Measurements from ENCODE around the gene TMEM231. TPM values are rescaled to one million over a fixed set of nuclear protein-coding genes. Genes with fewer than 3 reads are reported as not detected.
A peak's percentile ranks its signal among the peaks of the same experiment; 100 is the strongest.

Gene TMEM231
- total and polyA plus RNA-seq, 8 donors = 8.2 to 25.8 (median 22.6) TPM

- H3K4me3 ChIP-seq = no peak overlapping the region
- H3K9me3 ChIP-seq = no peaks in the 10 kb centered on the region
- ATAC-seq = no peak
- H3K27me3 ChIP-seq = peaks cover 0 to 19% of the 10 kb centered on the region in 2 donors
- no peaks in the 10 kb centered on the region for H3K36me3 ChIP-seq
- no peak for TF ChIP-seq CTCF (IDR thresholded peaks at IDR 0.05)
- DNase-seq = no peak
- H3K27ac ChIP-seq = no peak overlapping the region
- intact Hi-C loops (cut with DNase I) = no loop called here
- peaks cover 0 to 19% of the 10 kb centered on the region in 2 donors for H3K4me1 ChIP-seq
These were observed 3.7 kb upstream of the TMEM231 start for GRCh38 chr16:75559564-75560372.

- Histone ChIP-seq H3K9me3 (no peaks in the 10 kb centered on the region), H3K4me1 (peaks cover 0 to 19% of the 10 kb centered on the region in 2 donors), H3K36me3 (no peaks in the 10 kb centered on the region), H3K4me3 (no peak overlapping the region), H3K27ac (no peak overlapping the region), H3K27me3 (peaks cover 0 to 19% of the 10 kb centered on the region in 2 donors)
- intact Hi-C loops (cut with DNase I) = no loop called here
- no peak for TF ChIP-seq CTCF (IDR thresholded peaks at IDR 0.05)
- DNase-seq (peak in 1 of 4 donors; percentile 40), ATAC-seq (no peak)
These were observed 2.9 kb upstream of the TMEM231 start for GRCh38 chr16:75558846-75559401.

DNA sequence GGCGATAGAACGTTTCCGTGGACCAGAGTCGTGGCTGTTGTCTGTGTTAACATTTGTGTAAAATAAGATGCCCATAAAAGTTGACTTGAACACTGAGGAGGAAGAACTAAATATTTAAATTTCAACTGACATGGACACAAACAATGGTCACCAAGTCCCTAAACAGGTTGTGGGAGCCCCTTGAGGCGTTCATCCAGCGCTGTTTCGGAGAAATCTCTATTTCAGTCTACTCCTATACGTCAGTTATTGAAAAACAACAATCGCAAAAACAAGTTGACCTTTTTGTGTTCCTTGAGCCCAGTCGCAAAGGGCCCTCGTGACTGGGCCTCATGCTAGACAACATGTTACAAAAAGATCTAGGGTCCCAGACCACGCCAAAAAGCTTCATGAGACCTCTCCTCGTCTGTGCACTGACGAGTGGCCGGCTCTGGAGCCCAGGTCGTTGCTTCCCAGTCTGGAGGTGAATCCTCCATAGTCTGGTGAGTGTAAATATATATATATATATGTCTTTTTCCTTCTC lies 439 bp upstream of the TMEM231 start:
- no peak for DNase-seq
- TF ChIP-seq CTCF (IDR thresholded peaks at IDR 0.05) = no peak
- H3K9me3 ChIP-seq = no peaks in the 10 kb centered on the region
- peak overlapping the region; percentile 77 to 78 for H3K27ac ChIP-seq
- H3K27me3 ChIP-seq = peaks cover 0 to 6% of the 10 kb centered on the region in 2 donors
- peak overlapping the region; percentile 86 to 92 for H3K4me3 ChIP-seq
- no peaks in the 10 kb centered on the region for H3K36me3 ChIP-seq
- ATAC-seq = no peak
- peaks cover 0 to 19% of the 10 kb centered on the region in 2 donors for H3K4me1 ChIP-seq
- intact Hi-C loops (cut with DNase I) = no loop called here

GRCh38 chr16:75555213-75555706 lies 792 bp downstream of the TMEM231 start:
- peak overlapping the region; percentile 86 to 92 for H3K4me3 ChIP-seq
- peak overlapping the region; percentile 77 to 78 for H3K27ac ChIP-seq
- TF ChIP-seq CTCF (IDR thresholded peaks at IDR 0.05) = no peak
- peaks cover 0 to 6% of the 10 kb centered on the region in 2 donors for H3K27me3 ChIP-seq
- H3K4me1 ChIP-seq = peaks cover 0 to 19% of the 10 kb centered on the region in 2 donors
- no peaks in the 10 kb centered on the region for H3K9me3 ChIP-seq
- peak; percentile 90 for ATAC-seq
- intact Hi-C loops (cut with DNase I) = no loop called here
- no peaks in the 10 kb centered on the region for H3K36me3 ChIP-seq
- DNase-seq = peak; percentile 82 to 92 (median 88)

GRCh38 chr16:75552951-75553350 lies 3.1 kb downstream of the TMEM231 start:
- intact Hi-C loops (cut with DNase I) = no loop called here
- no peaks in the 10 kb centered on the region for H3K36me3 ChIP-seq
- no peak overlapping the region for H3K27ac ChIP-seq

More at GRCh38 chr16:75552951-75553350, 3.1 kb downstream of the TMEM231 start:
- Histone ChIP-seq H3K27me3 (peaks cover 0 to 6% of the 10 kb centered on the region in 2 donors), H3K4me3 (no peak overlapping the region), H3K4me1 (peaks cover 0 to 19% of the 10 kb centered on the region in 2 donors), H3K9me3 (no peaks in the 10 kb centered on the region)
- no peak for DNase-seq
- no peak for TF ChIP-seq CTCF (IDR thresholded peaks at IDR 0.05)
- no peak for ATAC-seq
